Caco-2 (cell line): ENCODE data around the gene USH2A. TPM values are rescaled to one million over a fixed set of nuclear protein-coding genes. Genes with fewer than 3 reads are reported as not detected.

ENCODE experiments used
- BruUV-seq: library from RNA; stranded (reverse); fragments of 400-500 nt; replicated peaks from 2 replicates; lab custom pipeline; 2021; lab: Mats Ljungman, UMichigan
- CTCF ChIA-PET: fragments of 300-600 bp; sonication (Branson Sonifier 250); formaldehyde crosslinking; loops from one replicate; lab custom pipeline; 2022; ENCODE audit warnings: antibody characterized with exemption; lab: Charles Lee
- POLR2A ChIA-PET: fragments of 300-600 bp; sonication (Branson Sonifier 250); formaldehyde crosslinking; loops from one replicate; lab custom pipeline; 2022; ENCODE audit warnings: antibody characterized with exemption; lab: Charles Lee
- DNase-seq, 2 experiments: peaks; one replicate each; pipeline versions ENCODE4 v3.0.0 to v3.0.0-alpha.2; 2020 to 2022
- H3K27me3 ChIP-seq: replicated peaks from 2 replicates; pipeline ENCODE4 v1.6.0; 2011; ENCODE audit warnings: low read length; ENCODE audit not compliant: control insufficient read depth, insufficient read depth
- H3K36me3 ChIP-seq: 2 replicates; pipeline ENCODE4 v1.5.1; 2011; ENCODE audit warnings: low read length; ENCODE audit not compliant: control insufficient read depth, insufficient read depth
- H3K4me1 ChIP-seq: fragments of 250-450 bp; sonication (Bioruptor Pico); 2 replicates; pipeline ENCODE4 v1.5.1; 2020; ENCODE audit warnings: mild to moderate bottlenecking
- H3K4me3 ChIP-seq: 2 replicates; pipeline ENCODE4 v1.5.1; 2011; ENCODE audit warnings: low read depth, mild to moderate bottlenecking, control low read depth, low read length
- H3K9me3 ChIP-seq: fragments of 250-450 bp; sonication (Bioruptor Pico); 2 replicates; pipeline ENCODE4 v1.5.1; 2020; ENCODE audit warnings: mild to moderate bottlenecking, moderate library complexity
- H3K27ac Mint-ChIP-seq: one replicate; pipeline ENCODE4 v1.8.0; 2022; ENCODE audit warnings: mixed read lengths; ENCODE audit not compliant: unreplicated experiment
- H3K27me3 Mint-ChIP-seq: one replicate; pipeline ENCODE4 v1.8.0; 2022; ENCODE audit warnings: mixed read lengths; ENCODE audit not compliant: insufficient read depth, unreplicated experiment
- H3K36me3 Mint-ChIP-seq: one replicate; pipeline ENCODE4 v1.8.0; 2022; ENCODE audit warnings: mild to moderate bottlenecking, mixed read lengths; ENCODE audit not compliant: insufficient read depth, unreplicated experiment
- H3K4me1 Mint-ChIP-seq: one replicate; pipeline ENCODE4 v1.8.0; 2022; ENCODE audit warnings: low read depth, mixed read lengths; ENCODE audit not compliant: unreplicated experiment
- H3K4me3 Mint-ChIP-seq: one replicate; pipeline ENCODE4 v1.8.0; 2022; ENCODE audit warnings: mild to moderate bottlenecking, moderate library complexity, mixed read lengths; ENCODE audit not compliant: unreplicated experiment
- H3K9me3 Mint-ChIP-seq: one replicate; pipeline ENCODE4 v1.8.0; 2022; ENCODE audit warnings: mixed read lengths; ENCODE audit not compliant: unreplicated experiment
- CTCF ChIP-seq, 2 experiments: fragments of 200-600 bp in 1 of 2; IDR thresholded peaks; 1 replicate in 1 of 2; 2 replicates in 1 of 2; pipeline versions ENCODE4 v1.5.1 to v1.8.0; 2011 to 2022; ENCODE audit warnings: antibody characterized with exemption in 1 of 2, control low read depth in 1 of 2, inconsistent platforms in 1 of 2, low read depth in 1 of 2, low read length in 1 of 2, mild to moderate bottlenecking in 1 of 2, moderate library complexity in 1 of 2; ENCODE audit not compliant: insufficient read depth in 1 of 2, severe bottlenecking in 1 of 2, unreplicated experiment in 1 of 2
- intact Hi-C: fragments of 100-400 bp; cut with micrococcal nuclease; formaldehyde crosslinking; loops from one replicate; pipeline ENCODE4 v1.10.0; 2022; ENCODE audit not compliant: unreplicated experiment
- total RNA-seq: library from RNA; stranded (reverse); gene quantifications from 2 replicates; pipeline ENCODE4 v1.2.3, GENCODE V29; 2022

Gene USH2A
- total RNA-seq, 1 experiment from 2014 or later = 0.11 TPM

- Histone ChIP-seq H3K36me3 (no peaks in the 10 kb centered on the region), H3K27me3 (no peaks in the 10 kb centered on the region), H3K9me3 (no peaks in the 10 kb centered on the region), H3K4me1 (0 out of 2 replicates have a peak, but pooled peaks cover 7% of the 10 kb centered on the region), H3K4me3 (no peak overlapping the region)
- H3K36me3 Mint-ChIP-seq = no peaks in the 10 kb centered on the region
- DNase-seq = peak in 1 of 2 experiments; percentile 28
- no peak overlapping the region for H3K27ac Mint-ChIP-seq
- POLR2A ChIA-PET = no interaction called here
- no TSS peak for BruUV-seq
- peaks cover 7% of the 10 kb centered on the region for H3K4me1 Mint-ChIP-seq
- no peaks in the 10 kb centered on the region for H3K9me3 Mint-ChIP-seq
- TF ChIP-seq CTCF (IDR thresholded peaks at IDR 0.05; ENCODE audit: insufficient read depth in 1 of 2, low read depth in 1 of 2, low read length in 1 of 2, severe bottlenecking in 1 of 2, unreplicated experiment in 1 of 2) = no peak
- CTCF ChIA-PET = no interaction called here
- no peak overlapping the region for H3K4me3 Mint-ChIP-seq
- H3K27me3 Mint-ChIP-seq = no peaks in the 10 kb centered on the region
- intact Hi-C loops = loop anchor here (1.0 to 5.0 kb wide), 4 partner anchors 104 to 333 kb away; no protein-coding TSS in a partner anchor
Observed at GRCh38 chr1:215888159-215888558, 535.1 kb downstream of the USH2A start.

- BruUV-seq = no TSS peak
- POLR2A ChIA-PET = no interaction called here
- Mint-ChIP-seq H3K27ac (no peak overlapping the region), H3K9me3 (no peaks in the 10 kb centered on the region), H3K36me3 (no peaks in the 10 kb centered on the region), H3K4me3 (no peak overlapping the region), H3K4me1 (peaks cover 7% of the 10 kb centered on the region), H3K27me3 (no peaks in the 10 kb centered on the region)
- no peak overlapping the region for H3K4me3 ChIP-seq
- TF ChIP-seq CTCF (IDR thresholded peaks at IDR 0.05; ENCODE audit: insufficient read depth in 1 of 2, low read depth in 1 of 2, low read length in 1 of 2, severe bottlenecking in 1 of 2, unreplicated experiment in 1 of 2) = no peak
- no peak for DNase-seq
- H3K36me3 ChIP-seq = no peaks in the 10 kb centered on the region
- intact Hi-C loops = loop anchor here (1.0 to 5.0 kb wide), 4 partner anchors 105 to 333 kb away; no protein-coding TSS in a partner anchor
- no peaks in the 10 kb centered on the region for H3K27me3 ChIP-seq
- H3K4me1 ChIP-seq = 0 out of 2 replicates have a peak, but pooled peaks cover 7% of the 10 kb centered on the region
- H3K9me3 ChIP-seq = no peaks in the 10 kb centered on the region
- CTCF ChIA-PET = no interaction called here
Observed at GRCh38 chr1:215887627-215888026, 535.6 kb downstream of the USH2A start.

- DNase-seq = no peak
- ChIA-PET CTCF (no interaction called here), POLR2A (no interaction called here)
- TF ChIP-seq CTCF (IDR thresholded peaks at IDR 0.05; ENCODE audit: insufficient read depth in 1 of 2, low read depth in 1 of 2, low read length in 1 of 2, severe bottlenecking in 1 of 2, unreplicated experiment in 1 of 2) = no peak
- Histone ChIP-seq H3K4me1 (peaks cover 6% of the 10 kb centered on the region; the same call in 1 of the 2 replicates), H3K4me3 (no peak overlapping the region), H3K36me3 (no peaks in the 10 kb centered on the region), H3K9me3 (no peaks in the 10 kb centered on the region), H3K27me3 (no peaks in the 10 kb centered on the region)
- Mint-ChIP-seq H3K27me3 (no peaks in the 10 kb centered on the region), H3K4me3 (no peak overlapping the region), H3K4me1 (peaks cover 9% of the 10 kb centered on the region), H3K36me3 (no peaks in the 10 kb centered on the region), H3K27ac (no peak overlapping the region), H3K9me3 (peaks cover 8% of the 10 kb centered on the region)
- intact Hi-C loops = no loop called here
- no TSS peak for BruUV-seq
Observed at GRCh38 chr1:215883004-215883403, 540.2 kb downstream of the USH2A start.
